GM19099 (cell line): Measurements from ENCODE around the gene ADAMTS19.

Experiments used
- POLR2A ChIP-seq: IDR thresholded peaks from 3 replicates; pipeline ENCODE4 v1.6.1; 2011; ENCODE audit warnings: low read depth; ENCODE audit not compliant: insufficient read length; ENCODE audit errors: extremely low read depth

ADAMTS19 gene

GRCh38 chr5:129689045-129689444 is 228.9 kb downstream of the ADAMTS19 start:
- TF ChIP-seq POLR2A: no peak

GRCh38 chr5:129691220-129691619 is 231.1 kb downstream of the ADAMTS19 start:
- no peak for TF ChIP-seq POLR2A

GRCh38 chr5:129696636-129697035 is 236.5 kb downstream of the ADAMTS19 start:
- no peak for TF ChIP-seq POLR2A

GRCh38 chr5:129698661-129699060 is 238.6 kb downstream of the ADAMTS19 start:
- no peak for TF ChIP-seq POLR2A

- TF ChIP-seq POLR2A: no peak
Observed at GRCh38 chr5:129716235-129716634, 256.1 kb downstream of the ADAMTS19 start.

- no peak for TF ChIP-seq POLR2A
Observed at GRCh38 chr5:129716651-129717050, 256.6 kb downstream of the ADAMTS19 start.

GRCh38 chr5:129717751-129718310 is 257.7 kb downstream of the ADAMTS19 start:
- TF ChIP-seq POLR2A: no peak

GRCh38 chr5:129718471-129719090 is 258.5 kb downstream of the ADAMTS19 start:
- TF ChIP-seq POLR2A: no peak

- no peak for TF ChIP-seq POLR2A
Observed at GRCh38 chr5:129724222-129724621, 264.1 kb downstream of the ADAMTS19 start.

GRCh38 chr5:129724647-129725046 is 264.5 kb downstream of the ADAMTS19 start:
- no peak for TF ChIP-seq POLR2A

GRCh38 chr5:129739773-129740172 is 279.7 kb downstream of the ADAMTS19 start:
- no peak for TF ChIP-seq POLR2A

- no peak for TF ChIP-seq POLR2A
Observed at GRCh38 chr5:129743541-129744187, 283.6 kb downstream of the ADAMTS19 start.

GRCh38 chr5:129745997-129746396 is 285.9 kb downstream of the ADAMTS19 start:
- TF ChIP-seq POLR2A: no peak

GRCh38 chr5:129746876-129747275 is 286.8 kb downstream of the ADAMTS19 start:
- TF ChIP-seq POLR2A: no peak

- TF ChIP-seq POLR2A: no peak
Observed at GRCh38 chr5:129747572-129748407, 287.7 kb downstream of the ADAMTS19 start, which contains the start of gene MINAR2. MINAR2 (plus strand) TSS chr5:129748094; CDS start chr5:129748191, 97 bp downstream.

- no peak for TF ChIP-seq POLR2A
Observed at GRCh38 chr5:129748913-129749880, 289.1 kb downstream of the ADAMTS19 start.
